ENCODE measurements around the gene TOMM70. TPM values are rescaled to one million over a fixed set of nuclear protein-coding genes. Genes with fewer than 3 reads are reported as not detected.
A peak's percentile ranks its signal among the peaks of the same experiment; 100 is the strongest.
"Not testable (repeated sequence)": the region's sequence is repeated elsewhere in the genome, so short reads cannot be mapped to it uniquely, and the experiment has no call there.

Gene TOMM70
- total RNA-seq, 2 experiments from 2014 or later: 56.2 to 57.8 TPM

GRCh38 chr3:100338911-100339310, 62.0 kb downstream of the TOMM70 start:
- no peak overlapping the region for H3K27ac Mint-ChIP-seq
- no peaks in the 10 kb centered on the region for H3K27me3 Mint-ChIP-seq
- intact Hi-C loops (cut with micrococcal nuclease): no loop called here
- no peak for TF ChIP-seq CTCF (IDR thresholded peaks at IDR 0.05)
- DNase-seq (no peak), ATAC-seq (no peak)
- peaks cover 20% of the 10 kb centered on the region for H3K4me1 Mint-ChIP-seq (ENCODE audit: low read depth)
- POLR2A ChIA-PET: interaction anchor here (1.0 to 1.1 kb wide), 2 partner anchors 9 to 63 kb away, joined by 3 to 5 read pairs; partner anchors contain the start of gene LNP1
- peaks cover 2% of the 10 kb centered on the region for H3K9me3 Mint-ChIP-seq
- CTCF ChIA-PET: interaction anchor here (0.6 to 2.1 kb wide), 5 partner anchors 10 to 291 kb away, joined by 3 to 6 read pairs (median 4); no protein-coding TSS in a partner anchor
- peaks cover 37% of the 10 kb centered on the region for H3K36me3 Mint-ChIP-seq (ENCODE audit: low read depth)
- no peak overlapping the region for H3K4me3 Mint-ChIP-seq

- intact Hi-C loops (cut with micrococcal nuclease); H3K9me3 Mint-ChIP-seq; ATAC-seq; DNase-seq; H3K27me3 Mint-ChIP-seq: not testable (repeated sequence)
- H3K4me3 Mint-ChIP-seq: peak overlapping the region; percentile 85
- H3K36me3 Mint-ChIP-seq (ENCODE audit: low read depth): peaks cover 21% of the 10 kb centered on the region
- peaks cover 15% of the 10 kb centered on the region for H3K4me1 Mint-ChIP-seq (ENCODE audit: low read depth)
- POLR2A ChIA-PET: interaction anchor here (1.2 to 3.9 kb wide), 4 partner anchors 21 to 65 kb away, joined by 3 to 34 read pairs (median 8); partner anchors contain the start of genes LNP1 and TOMM70
- H3K27ac Mint-ChIP-seq: peak overlapping the region; percentile 16
- CTCF ChIA-PET: interaction anchor here (3.0 kb wide), 1 partner anchor 20 kb away, joined by 15 read pairs; no protein-coding TSS in a partner anchor
Measured at GRCh38 chr3:100336229-100336628, 64.7 kb downstream of the TOMM70 start.

DNA sequence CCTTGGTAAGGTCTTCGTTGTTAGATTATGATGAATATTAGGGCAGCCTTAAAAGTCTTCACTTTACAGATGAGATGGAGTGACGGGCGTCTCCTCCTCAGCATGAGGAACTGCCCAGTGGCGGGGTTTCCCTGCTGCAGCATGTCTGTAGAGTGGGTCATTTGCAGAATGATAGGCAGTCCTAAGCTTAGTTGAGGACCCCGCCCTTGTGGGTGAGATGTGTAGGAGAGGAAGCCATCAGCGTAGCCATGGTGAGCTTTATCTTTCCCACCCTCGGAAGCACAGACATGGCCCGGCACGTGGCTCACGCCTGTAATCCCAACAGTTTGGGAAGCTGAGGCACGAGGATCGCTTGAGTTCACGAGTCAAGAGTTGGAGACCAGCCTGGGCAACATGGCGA, 65.5 kb downstream of the TOMM70 start:
- ChIA-PET POLR2A (interaction anchor here (0.6 to 3.9 kb wide), 11 partner anchors 8 to 114 kb away, joined by 3 to 34 read pairs (median 3); partner anchors contain the start of genes LNP1 and TOMM70), CTCF (interaction anchor here (0.9 to 3.0 kb wide), 4 partner anchors 8 to 267 kb away, joined by 3 to 15 read pairs (median 4); no protein-coding TSS in a partner anchor)
- Mint-ChIP-seq H3K9me3 (no peaks in the 10 kb centered on the region), H3K4me3 (peak overlapping the region; percentile 85), H3K27me3 (no peaks in the 10 kb centered on the region), H3K36me3 (ENCODE audit: low read depth) (peaks cover 13% of the 10 kb centered on the region), H3K27ac (peak overlapping the region; percentile 93), H3K4me1 (ENCODE audit: low read depth) (peaks cover 15% of the 10 kb centered on the region)
- peak; percentile 37 for DNase-seq
- peak; percentile 25 for ATAC-seq
- intact Hi-C loops (cut with micrococcal nuclease): no loop called here
- no peak for TF ChIP-seq CTCF (IDR thresholded peaks at IDR 0.05)

- H3K4me1 Mint-ChIP-seq (ENCODE audit: low read depth): peaks cover 15% of the 10 kb centered on the region
- peak; percentile 98 for ATAC-seq
Measured at GRCh38 chr3:100334488-100335351, 66.2 kb downstream of the TOMM70 start, which contains the start of gene NIT2. NIT2 (plus strand) TSS chr3:100334757; CDS start chr3:100334792, 35 bp downstream.

More at GRCh38 chr3:100334488-100335351, 66.2 kb downstream of the TOMM70 start, which contains the start of gene NIT2:
- peak within 1 kb of the TSS; percentile 85 for H3K4me3 Mint-ChIP-seq
- TF ChIP-seq CTCF (IDR thresholded peaks at IDR 0.05): no peak
- no peaks in the 10 kb centered on the region for H3K27me3 Mint-ChIP-seq
- H3K9me3 Mint-ChIP-seq: no peaks in the 10 kb centered on the region
- peak; percentile 89 for DNase-seq
- H3K36me3 Mint-ChIP-seq (ENCODE audit: low read depth): peaks cover 13% of the 10 kb centered on the region
- intact Hi-C loops (cut with micrococcal nuclease): no loop called here
- peak within 1 kb of the TSS; percentile 93 for H3K27ac Mint-ChIP-seq
- ChIA-PET CTCF (interaction anchor here (0.7 to 3.0 kb wide), 7 partner anchors 9 to 266 kb away, joined by 3 to 15 read pairs (median 4); no protein-coding TSS in a partner anchor), POLR2A (interaction anchor here (0.6 to 3.9 kb wide), 9 partner anchors 7 to 115 kb away, joined by 3 to 34 read pairs (median 4); partner anchors contain the start of genes LNP1 and TOMM70)

Measured in activated CD8-positive, alpha-beta T cell treated with anti-CD3 and anti-CD28 coated beads for 36 hours (primary cell).